ENCODE measurements around the gene MAP4K4. TPM values are rescaled to one million over a fixed set of nuclear protein-coding genes. Genes with fewer than 3 reads are reported as not detected.

Gene MAP4K4
- total and polyA plus RNA-seq, 2 of the 13 experiments (the other 11 are each of a cell fraction or from before 2014, with no cell fraction given): 105 to 264 TPM

- TF ChIP-seq CSRNP1 (CRISPR knock-in tag; IDR thresholded peaks at IDR 0.05) (no peak), MZF1 (CRISPR knock-in tag; IDR thresholded peaks at IDR 0.05; ENCODE audit: borderline replicate concordance) (no peak), ZNF609 (CRISPR knock-in tag; IDR thresholded peaks at IDR 0.05; ENCODE audit: borderline replicate concordance) (no peak), ZMYM3 (CRISPR knock-in tag; IDR thresholded peaks at IDR 0.05) (no peak), POGK (CRISPR knock-in tag; conservative IDR thresholded peaks at IDR 0.05) (no peak), ZNF709 (CRISPR knock-in tag; IDR thresholded peaks at IDR 0.05) (no peak), ZNF142 (CRISPR knock-in tag; IDR thresholded peaks at IDR 0.05) (no peak), HMGXB4 (CRISPR knock-in tag; IDR thresholded peaks at IDR 0.05; ENCODE audit: borderline replicate concordance in 1 of 2, low read depth in 1 of 2) (peak in 1 of 2 experiments; percentile 35; a peak in 3 of 4 replicates), RFXAP (CRISPR knock-in tag; IDR thresholded peaks at IDR 0.05; ENCODE audit: borderline replicate concordance) (peak; percentile 33; the same call in 1 of the 2 replicates), KDM6A (CRISPR knock-in tag; IDR thresholded peaks at IDR 0.05; ENCODE audit: low read depth) (no peak)
These were observed 121.3 kb downstream of the MAP4K4 start (continued) for GRCh38 chr2:101818531-101819451.
